ENCODE measurements around the gene DYNLL1.
"Not testable (repeated sequence)": the region's sequence is repeated elsewhere in the genome, so short reads cannot be mapped to it uniquely, and the experiment has no call there.

DYNLL1 gene

GRCh38 chr12:120473807-120474615, 21.9 kb upstream of the DYNLL1 start:
- no peaks in the 10 kb centered on the region for H3K36me3 ChIP-seq (ENCODE audit: control insufficient read depth in 1 of 2, insufficient read depth in 2 of 2, low read length in 2 of 2)
- no peak overlapping the region for H3K27ac ChIP-seq (ENCODE audit: low read depth, low read length)
- H3K4me3 ChIP-seq (ENCODE audit: low read depth in 1 of 2, low read length in 2 of 2) = no peak overlapping the region
- no peaks in the 10 kb centered on the region for H3K9me3 ChIP-seq (ENCODE audit: control insufficient read depth in 1 of 2, low read length in 2 of 2)
- H3K9ac ChIP-seq (ENCODE audit: low read depth in 1 of 2, low read length in 2 of 2) = no peak overlapping the region
- H3K4me1 ChIP-seq (ENCODE audit: control insufficient read depth in 1 of 2, insufficient read depth in 2 of 2, low read length in 2 of 2) = peaks cover 4 to 6% of the 10 kb centered on the region in 2 donors
- H3K27me3 ChIP-seq (ENCODE audit: control insufficient read depth in 1 of 2, insufficient read depth in 2 of 2, low read length in 2 of 2) = no peaks in the 10 kb centered on the region

- no peaks in the 10 kb centered on the region for H3K27me3 ChIP-seq (ENCODE audit: control insufficient read depth in 1 of 2, insufficient read depth in 2 of 2, low read length in 2 of 2)
- no peak overlapping the region for H3K9ac ChIP-seq (ENCODE audit: low read depth in 1 of 2, low read length in 2 of 2)
- no peak overlapping the region for H3K4me3 ChIP-seq (ENCODE audit: low read depth in 1 of 2, low read length in 2 of 2)
- H3K9me3 ChIP-seq (ENCODE audit: control insufficient read depth in 1 of 2, low read length in 2 of 2) = no peaks in the 10 kb centered on the region
- H3K27ac ChIP-seq (ENCODE audit: low read depth, low read length) = no peak overlapping the region
- H3K4me1 ChIP-seq (ENCODE audit: control insufficient read depth in 1 of 2, insufficient read depth in 2 of 2, low read length in 2 of 2) = peaks cover 4 to 6% of the 10 kb centered on the region in 2 donors
- H3K36me3 ChIP-seq (ENCODE audit: control insufficient read depth in 1 of 2, insufficient read depth in 2 of 2, low read length in 2 of 2) = no peaks in the 10 kb centered on the region
These were observed 21.3 kb upstream of the DYNLL1 start for GRCh38 chr12:120474616-120474960.

- Histone ChIP-seq H3K9me3 (ENCODE audit: control insufficient read depth in 1 of 2, low read length in 2 of 2) (no peaks in the 10 kb centered on the region), H3K4me1 (ENCODE audit: control insufficient read depth in 1 of 2, insufficient read depth in 2 of 2, low read length in 2 of 2) (no peaks in the 10 kb centered on the region), H3K9ac (ENCODE audit: low read depth in 1 of 2, low read length in 2 of 2) (no peak overlapping the region), H3K36me3 (ENCODE audit: control insufficient read depth in 1 of 2, insufficient read depth in 2 of 2, low read length in 2 of 2) (no peaks in the 10 kb centered on the region), H3K4me3 (ENCODE audit: low read depth in 1 of 2, low read length in 2 of 2) (no peak overlapping the region), H3K27me3 (ENCODE audit: control insufficient read depth in 1 of 2, insufficient read depth in 2 of 2, low read length in 2 of 2) (no peaks in the 10 kb centered on the region), H3K27ac (ENCODE audit: low read depth, low read length) (no peak overlapping the region)
These were observed 20.3 kb upstream of the DYNLL1 start for GRCh38 chr12:120475643-120476042.

GRCh38 chr12:120479458-120479857, 16.5 kb upstream of the DYNLL1 start:
- Histone ChIP-seq H3K36me3 (ENCODE audit: control insufficient read depth in 1 of 2, insufficient read depth in 2 of 2, low read length in 2 of 2) (no peaks in the 10 kb centered on the region), H3K27me3 (ENCODE audit: control insufficient read depth in 1 of 2, insufficient read depth in 2 of 2, low read length in 2 of 2) (no peaks in the 10 kb centered on the region), H3K4me3 (ENCODE audit: low read depth in 1 of 2, low read length in 2 of 2) (no peak overlapping the region), H3K9me3 (ENCODE audit: control insufficient read depth in 1 of 2, low read length in 2 of 2) (no peaks in the 10 kb centered on the region), H3K4me1 (ENCODE audit: control insufficient read depth in 1 of 2, insufficient read depth in 2 of 2, low read length in 2 of 2) (no peaks in the 10 kb centered on the region), H3K27ac (ENCODE audit: low read depth, low read length) (no peak overlapping the region), H3K9ac (ENCODE audit: low read depth in 1 of 2, low read length in 2 of 2) (no peak overlapping the region)

GRCh38 chr12:120480211-120480610, 15.7 kb upstream of the DYNLL1 start:
- no peaks in the 10 kb centered on the region for H3K36me3 ChIP-seq (ENCODE audit: control insufficient read depth in 1 of 2, insufficient read depth in 2 of 2, low read length in 2 of 2)
- no peaks in the 10 kb centered on the region for H3K4me1 ChIP-seq (ENCODE audit: control insufficient read depth in 1 of 2, insufficient read depth in 2 of 2, low read length in 2 of 2)
- H3K9me3 ChIP-seq (ENCODE audit: control insufficient read depth in 1 of 2, low read length in 2 of 2) = no peaks in the 10 kb centered on the region
- H3K4me3 ChIP-seq (ENCODE audit: low read depth in 1 of 2, low read length in 2 of 2) = no peak overlapping the region
- no peak overlapping the region for H3K27ac ChIP-seq (ENCODE audit: low read depth, low read length)
- H3K27me3 ChIP-seq (ENCODE audit: control insufficient read depth in 1 of 2, insufficient read depth in 2 of 2, low read length in 2 of 2) = no peaks in the 10 kb centered on the region
- no peak overlapping the region for H3K9ac ChIP-seq (ENCODE audit: low read depth in 1 of 2, low read length in 2 of 2)

GRCh38 chr12:120481022-120481767, 14.7 kb upstream of the DYNLL1 start:
- no peaks in the 10 kb centered on the region for H3K4me1 ChIP-seq (ENCODE audit: control insufficient read depth in 1 of 2, insufficient read depth in 2 of 2, low read length in 2 of 2)
- H3K4me3 ChIP-seq (ENCODE audit: low read depth in 1 of 2, low read length in 2 of 2) = no peak overlapping the region
- no peak overlapping the region for H3K9ac ChIP-seq (ENCODE audit: low read depth in 1 of 2, low read length in 2 of 2)
- H3K27me3 ChIP-seq (ENCODE audit: control insufficient read depth in 1 of 2, insufficient read depth in 2 of 2, low read length in 2 of 2) = no peaks in the 10 kb centered on the region
- H3K36me3 ChIP-seq (ENCODE audit: control insufficient read depth in 1 of 2, insufficient read depth in 2 of 2, low read length in 2 of 2) = no peaks in the 10 kb centered on the region
- H3K9me3 ChIP-seq (ENCODE audit: control insufficient read depth in 1 of 2, low read length in 2 of 2) = no peaks in the 10 kb centered on the region
- H3K27ac ChIP-seq (ENCODE audit: low read depth, low read length) = no peak overlapping the region

- Histone ChIP-seq H3K27ac (ENCODE audit: low read depth, low read length) (no peak overlapping the region), H3K9me3 (ENCODE audit: control insufficient read depth in 1 of 2, low read length in 2 of 2) (no peaks in the 10 kb centered on the region), H3K4me3 (ENCODE audit: low read depth in 1 of 2, low read length in 2 of 2) (no peak overlapping the region), H3K36me3 (ENCODE audit: control insufficient read depth in 1 of 2, insufficient read depth in 2 of 2, low read length in 2 of 2) (no peaks in the 10 kb centered on the region), H3K4me1 (ENCODE audit: control insufficient read depth in 1 of 2, insufficient read depth in 2 of 2, low read length in 2 of 2) (no peaks in the 10 kb centered on the region), H3K27me3 (ENCODE audit: control insufficient read depth in 1 of 2, insufficient read depth in 2 of 2, low read length in 2 of 2) (no peaks in the 10 kb centered on the region), H3K9ac (ENCODE audit: low read depth in 1 of 2, low read length in 2 of 2) (no peak overlapping the region)
These were observed 12.3 kb upstream of the DYNLL1 start for GRCh38 chr12:120483621-120484020.

- H3K27me3 ChIP-seq (ENCODE audit: control insufficient read depth in 1 of 2, insufficient read depth in 2 of 2, low read length in 2 of 2) = no peaks in the 10 kb centered on the region
- H3K4me3 ChIP-seq (ENCODE audit: low read depth in 1 of 2, low read length in 2 of 2) = no peak overlapping the region
- no peak overlapping the region for H3K9ac ChIP-seq (ENCODE audit: low read depth in 1 of 2, low read length in 2 of 2)
- H3K27ac ChIP-seq (ENCODE audit: low read depth, low read length) = no peak overlapping the region
- H3K36me3 ChIP-seq (ENCODE audit: control insufficient read depth in 1 of 2, insufficient read depth in 2 of 2, low read length in 2 of 2) = peaks cover 0 to 8% of the 10 kb centered on the region in 2 donors
- H3K9me3 ChIP-seq (ENCODE audit: control insufficient read depth in 1 of 2, low read length in 2 of 2) = no peaks in the 10 kb centered on the region
- no peaks in the 10 kb centered on the region for H3K4me1 ChIP-seq (ENCODE audit: control insufficient read depth in 1 of 2, insufficient read depth in 2 of 2, low read length in 2 of 2)
These were observed 9.7 kb upstream of the DYNLL1 start for GRCh38 chr12:120485961-120486881.

- H3K4me1 ChIP-seq (ENCODE audit: control insufficient read depth in 1 of 2, insufficient read depth in 2 of 2, low read length in 2 of 2); H3K9me3 ChIP-seq (ENCODE audit: control insufficient read depth in 1 of 2, low read length in 2 of 2); H3K4me3 ChIP-seq (ENCODE audit: low read depth in 1 of 2, low read length in 2 of 2); H3K36me3 ChIP-seq (ENCODE audit: control insufficient read depth in 1 of 2, insufficient read depth in 2 of 2, low read length in 2 of 2); H3K27me3 ChIP-seq (ENCODE audit: control insufficient read depth in 1 of 2, insufficient read depth in 2 of 2, low read length in 2 of 2); H3K27ac ChIP-seq (ENCODE audit: low read depth, low read length); H3K9ac ChIP-seq (ENCODE audit: low read depth in 1 of 2, low read length in 2 of 2): not testable (repeated sequence)
These were observed 8.4 kb upstream of the DYNLL1 start for GRCh38 chr12:120487552-120487951.
